Heart right ventricle (tissue), 16 donors: ENCODE data around the gene POLR3K. TPM values are rescaled to one million over a fixed set of nuclear protein-coding genes. Genes with fewer than 3 reads are reported as not detected.

ENCODE experiments used
- ATAC-seq, 8 donors: fragments of 200-7000 bp; cut with Tn5 transposase; one replicate each; pipeline ENCODE4 v1.9.1; 2020; ENCODE audit warnings: mild to moderate bottlenecking in 8 of 8, moderate library complexity in 8 of 8, moderate number of reproducible peaks in 1 of 8
- DNase-seq, 2 donors: peaks; one replicate each; pipeline ENCODE4 v3.0.0-alpha.2; 2020
- H3K27ac ChIP-seq, 10 donors: fragments of 200-600 bp; sonication (generic) in 2 of 10; one replicate each; pipeline versions ENCODE4 v1.5.0 to v1.8.0; 2020 to 2022; ENCODE audit warnings: mild to moderate bottlenecking in 3 of 10
- H3K27me3 ChIP-seq, 7 donors: fragments of 200-600 bp; one replicate each; pipeline ENCODE4 v1.8.0; 2021 to 2022; ENCODE audit warnings: mild to moderate bottlenecking in 2 of 7
- H3K36me3 ChIP-seq, 9 donors: fragments of 200-600 bp; sonication (generic) in 1 of 9; one replicate each; pipeline versions ENCODE4 v1.5.0 to v1.8.0; 2020 to 2022; ENCODE audit warnings: mild to moderate bottlenecking in 2 of 9
- H3K4me1 ChIP-seq, 9 donors: fragments of 200-600 bp; sonication (generic) in 1 of 9; one replicate each; pipeline versions ENCODE4 v1.5.0 to v1.8.0; 2020 to 2022; ENCODE audit warnings: mild to moderate bottlenecking in 4 of 9
- H3K4me3 ChIP-seq, 10 donors: fragments of 200-600 bp; sonication (generic) in 2 of 10; one replicate each; pipeline versions ENCODE4 v1.5.0 to v1.8.0; 2020 to 2022; ENCODE audit warnings: mild to moderate bottlenecking in 7 of 10, moderate library complexity in 2 of 10
- H3K9me3 ChIP-seq, 11 donors: fragments of 200-600 bp in 10 of 11; sonication (generic) in 2 of 11; one replicate each; pipeline versions ENCODE4 v1.5.0 to v1.8.0; 2013 to 2022; ENCODE audit warnings: mild to moderate bottlenecking in 2 of 11, control low read depth in 1 of 11, moderate library complexity in 1 of 11
- WGBS, 2 donors: extraction: QIAGEN DNeasy Blood & Tissue Kit; methylation state at CpG; one replicate each; pipeline ENCODE4 v1.1.7; 2013; ENCODE audit warnings: inconsistent platforms in 1 of 2; 5-methylcytosine and 5-hydroxymethylcytosine counted together
- intact Hi-C, 10 donors: fragments of 100-400 bp; cut with DNase I; formaldehyde crosslinking; loops; one replicate each; pipeline versions ENCODE4 v1.11.1 to v1.14.2; 2022
- polyA plus RNA-seq, 2 donors: library from polyadenylated mRNA; stranded (reverse); fragments of 200-250 nt; gene quantifications; one replicate each; pipeline ENCODE4 v1.2.3, GENCODE V29; 2013
- total RNA-seq, 10 donors: library from RNA; stranded (reverse); fragmentation: NEBNext Ultra II Directional in 3 of 10; extraction: Animal tissue kit (Norgen Biotek cat#: 25700) in 3 of 10; gene quantifications; one replicate each; pipeline versions ENCODE4 v1.2.1 to v1.2.4, GENCODE V29; 2021 to 2023
- TF ChIP-seq, protein P1 (sequence below), 9 donors: fragments of 200-600 bp; sonication (generic) in 2 of 9; IDR thresholded peaks; one replicate each; pipeline versions ENCODE4 v1.5.0 to v1.8.0; 2021 to 2022; ENCODE audit warnings: antibody characterized with exemption in 9 of 9, mild to moderate bottlenecking in 5 of 9, moderate library complexity in 1 of 9
- donor health status: Arrhythmogenic right ventricular cardiomyopathy.
- donor health status: ischemic (EF 13 %, LVEDD 7.1; RV severe dilation, severe dysfunction).
- donor health status: healthy with polysubstance abuse.
- donor health status: DM: no; HTN: yes; CAD: no.
- donor health status: DM: no; HTN: no; CAD: no.
- donor health status: ischemic (EF 25% LVEDD 6.9; RV normal size, moderate dysfunction).
- donor health status: ischemic (EF 25% LVEDD 5.7; RV mildly dilated, moderate dysfunction).
- donor health status: healthy.
- donor health status: DM: yes; HTN: yes; CAD: no.
- donor health status: Ischemic cardiomyopathy.
- donor health status: ischemic (EF 35%, LVEDD 5.7; RV mildly dilated, moderate dysfunction).
- donor health status: nonischemic (EF 11% LVEDD 7.7; RV severe dilation, severe dysfunction).
- donor health status: DM: yes; HTN: yes; CAD: no.
- donor health status: PGD.
- donor health status: ischemic (EF 29% LVEDD 5.4; RV normal size, mild dysfunction).
- donor health status: nonischemic (EF 23%, LVEDD 6.1; RV moderate dilation, normal function).

The POLR3K gene
- total and polyA plus RNA-seq, 12 donors: 6.7 to 19.2 (median 10.5) TPM

DNA sequence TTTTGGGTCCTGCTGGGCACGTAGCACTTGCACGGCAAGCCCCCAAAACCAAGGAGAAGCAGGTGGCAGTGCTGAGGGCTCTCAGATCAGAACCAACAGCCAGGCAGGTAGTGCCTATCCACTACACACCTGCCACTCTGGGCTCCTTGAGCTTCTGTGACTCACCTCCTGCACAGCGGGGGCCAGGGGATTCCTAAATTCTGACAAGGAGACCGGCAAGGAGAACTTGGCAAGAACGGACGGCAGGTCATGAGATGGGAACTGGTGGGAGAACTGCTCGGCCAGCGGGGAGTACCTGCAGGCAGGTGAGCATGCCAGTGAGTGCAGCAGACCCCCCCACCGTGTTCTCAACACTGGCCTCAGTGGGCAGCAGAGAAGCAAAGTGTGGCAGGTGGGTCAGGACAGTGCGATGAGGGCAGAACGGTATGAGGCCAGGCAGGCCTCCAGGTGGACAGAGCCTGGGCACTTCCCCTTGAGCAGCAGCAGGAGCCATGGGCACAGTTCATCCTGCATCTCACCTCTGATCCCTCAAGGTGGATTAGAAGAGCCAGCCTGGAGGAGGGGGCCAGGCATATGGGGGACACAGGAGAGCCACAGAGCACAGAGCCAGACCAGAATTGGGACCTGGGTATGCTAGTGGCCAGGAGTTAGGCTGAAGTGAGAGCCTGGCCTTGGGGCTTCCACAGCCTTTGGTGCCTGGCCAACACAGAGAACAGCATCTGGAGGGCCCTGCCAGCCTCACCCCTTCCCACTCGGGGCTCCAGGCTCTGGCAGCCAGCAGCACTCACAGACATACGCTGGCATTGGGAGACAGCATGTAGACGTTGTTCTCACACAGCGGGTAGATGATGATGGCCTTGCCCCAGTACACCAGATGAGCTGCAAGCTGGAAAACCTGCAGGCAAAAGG, 39.3 kb upstream of the POLR3K start:
- no peak for DNase-seq
- Histone ChIP-seq H3K9me3 (no peaks in the 10 kb centered on the region), H3K27ac (peak overlapping the region in 2 of 10 donors; percentile 39 to 43), H3K27me3 (no peaks in the 10 kb centered on the region), H3K36me3 (peaks cover 0 to 67% (median 20%) of the 10 kb centered on the region in 9 donors), H3K4me3 (no peak overlapping the region), H3K4me1 (peaks cover 2 to 29% (median 18%) of the 10 kb centered on the region in 9 donors)
- intact Hi-C loops: no loop called here
- WGBS, 2 donors: 76 to 83% methylated on average over 15 of the region's 15 CpGs
- ATAC-seq: no peak
- TF ChIP-seq, protein P1, sequence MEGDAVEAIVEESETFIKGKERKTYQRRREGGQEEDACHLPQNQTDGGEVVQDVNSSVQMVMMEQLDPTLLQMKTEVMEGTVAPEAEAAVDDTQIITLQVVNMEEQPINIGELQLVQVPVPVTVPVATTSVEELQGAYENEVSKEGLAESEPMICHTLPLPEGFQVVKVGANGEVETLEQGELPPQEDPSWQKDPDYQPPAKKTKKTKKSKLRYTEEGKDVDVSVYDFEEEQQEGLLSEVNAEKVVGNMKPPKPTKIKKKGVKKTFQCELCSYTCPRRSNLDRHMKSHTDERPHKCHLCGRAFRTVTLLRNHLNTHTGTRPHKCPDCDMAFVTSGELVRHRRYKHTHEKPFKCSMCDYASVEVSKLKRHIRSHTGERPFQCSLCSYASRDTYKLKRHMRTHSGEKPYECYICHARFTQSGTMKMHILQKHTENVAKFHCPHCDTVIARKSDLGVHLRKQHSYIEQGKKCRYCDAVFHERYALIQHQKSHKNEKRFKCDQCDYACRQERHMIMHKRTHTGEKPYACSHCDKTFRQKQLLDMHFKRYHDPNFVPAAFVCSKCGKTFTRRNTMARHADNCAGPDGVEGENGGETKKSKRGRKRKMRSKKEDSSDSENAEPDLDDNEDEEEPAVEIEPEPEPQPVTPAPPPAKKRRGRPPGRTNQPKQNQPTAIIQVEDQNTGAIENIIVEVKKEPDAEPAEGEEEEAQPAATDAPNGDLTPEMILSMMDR (IDR thresholded peaks at IDR 0.05): no peak

DNA sequence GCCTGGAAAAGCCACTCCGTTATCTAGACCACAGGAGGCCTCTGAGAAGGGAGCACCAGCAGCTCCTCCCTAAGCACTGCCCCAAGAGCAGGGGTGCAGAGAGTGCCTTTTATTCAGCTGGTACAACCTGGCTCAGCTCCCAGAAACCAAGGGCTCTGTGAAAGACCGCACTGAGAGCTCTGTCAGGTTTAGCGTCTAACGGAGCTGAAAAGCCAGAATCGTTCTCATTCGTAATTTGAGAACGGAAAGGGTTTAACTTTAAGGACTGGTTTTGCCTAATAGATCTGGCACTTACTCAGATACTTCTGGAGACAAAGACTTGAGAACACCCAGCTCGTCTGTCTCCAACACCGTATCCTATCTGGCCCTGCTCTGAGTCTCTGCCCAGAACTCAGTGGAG, 38.1 kb upstream of the POLR3K start:
- Histone ChIP-seq H3K27me3 (no peaks in the 10 kb centered on the region), H3K9me3 (no peaks in the 10 kb centered on the region), H3K4me1 (peaks cover 0 to 20% (median 12%) of the 10 kb centered on the region in 9 donors), H3K36me3 (peaks cover 0 to 79% (median 25%) of the 10 kb centered on the region in 9 donors), H3K4me3 (no peak overlapping the region), H3K27ac (peak overlapping the region in 7 of 10 donors; percentile 6 to 53 (median 39))
- DNase-seq: peak in 1 of 2 donors; percentile 68
- TF ChIP-seq, protein P1 (IDR thresholded peaks at IDR 0.05): no peak
- WGBS, 2 donors: 52% methylated on average over 9 of the region's 9 CpGs
- ATAC-seq: peak; percentile 45 to 87 (median 70)
- intact Hi-C loops: no loop called here

DNA sequence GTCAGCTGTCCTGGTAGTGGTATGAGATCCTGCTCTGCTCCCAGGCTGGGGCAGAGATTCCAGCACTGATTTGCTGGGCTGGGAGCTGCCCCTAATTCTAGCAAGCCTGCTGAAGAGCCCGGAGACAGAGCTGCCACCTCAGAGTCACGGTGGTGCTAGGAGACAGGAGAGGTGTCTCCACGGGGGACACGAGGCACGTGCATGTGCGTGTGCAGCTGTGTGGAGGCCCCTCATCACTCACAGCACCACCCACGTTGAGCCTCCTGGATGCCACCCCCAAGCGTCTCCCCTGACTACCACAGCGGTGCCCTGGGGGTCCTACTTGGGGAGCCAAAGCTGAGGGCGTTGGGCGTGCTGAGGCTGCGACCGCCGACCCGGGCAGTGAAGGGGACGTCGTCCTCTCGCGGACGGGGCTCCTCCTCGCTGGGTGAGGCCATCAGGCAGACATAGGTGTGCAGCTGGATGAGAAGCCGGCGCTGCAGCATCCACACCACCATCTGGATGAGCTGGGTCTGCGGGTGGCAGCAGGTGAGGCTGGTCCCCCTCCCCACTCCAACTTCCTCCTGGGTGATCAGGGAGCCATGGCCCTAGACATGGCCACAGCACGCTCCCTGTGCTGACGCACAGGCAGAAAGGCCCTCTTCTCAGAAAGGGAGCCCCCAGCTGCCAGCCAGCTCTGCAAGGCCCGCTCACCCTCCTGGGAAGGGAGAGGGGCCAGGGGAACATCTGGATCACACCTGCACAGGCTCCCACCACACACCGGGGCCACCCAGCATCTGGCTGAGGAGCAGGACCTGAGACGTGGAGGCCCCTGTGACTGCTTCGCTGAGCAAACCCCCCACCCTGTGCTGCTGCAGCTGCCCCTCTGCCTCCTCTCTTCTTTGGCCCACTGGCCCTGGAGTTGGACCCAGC, 36.2 kb upstream of the POLR3K start:
- peaks cover 0 to 80% (median 30%) of the 10 kb centered on the region in 9 donors for H3K36me3 ChIP-seq
- H3K27ac ChIP-seq: no peak overlapping the region
- H3K4me3 ChIP-seq: no peak overlapping the region
- H3K9me3 ChIP-seq: no peaks in the 10 kb centered on the region
- H3K27me3 ChIP-seq: no peaks in the 10 kb centered on the region
- no peak for DNase-seq
- peaks cover 10 to 36% (median 24%) of the 10 kb centered on the region in 9 donors for H3K4me1 ChIP-seq
- ATAC-seq: no peak
- 95% methylated on average over 30 of the region's 30 CpGs for WGBS, 2 donors
- TF ChIP-seq, protein P1 (IDR thresholded peaks at IDR 0.05): no peak
- intact Hi-C loops: no loop called here

DNA sequence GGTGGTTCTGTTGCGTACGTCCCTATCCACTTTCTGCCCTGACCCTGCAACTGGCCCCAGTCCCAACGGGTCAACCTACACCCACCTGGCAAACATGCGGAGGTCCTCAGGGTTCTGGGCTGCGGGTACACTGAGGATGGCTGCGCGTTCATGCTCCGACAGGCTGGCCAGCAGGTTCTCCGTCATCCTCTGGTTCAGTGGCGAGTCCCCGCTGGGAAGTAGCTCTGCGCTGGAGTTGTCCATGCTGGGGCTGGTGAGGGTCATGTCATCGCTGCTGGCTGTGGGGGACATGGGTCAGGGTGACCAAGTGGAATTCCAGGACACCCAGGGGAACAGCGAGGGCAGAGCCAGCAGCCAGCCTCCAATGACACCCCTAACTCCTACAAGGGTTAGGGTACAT, 35.2 kb upstream of the POLR3K start:
- Histone ChIP-seq H3K4me3 (no peak overlapping the region), H3K9me3 (no peaks in the 10 kb centered on the region), H3K36me3 (peaks cover 0 to 74% (median 30%) of the 10 kb centered on the region in 9 donors), H3K27me3 (no peaks in the 10 kb centered on the region), H3K27ac (no peak overlapping the region), H3K4me1 (peaks cover 19 to 46% (median 35%) of the 10 kb centered on the region in 9 donors)
- intact Hi-C loops: no loop called here
- WGBS, 2 donors: 94 to 97% methylated on average over 14 of the region's 14 CpGs
- DNase-seq (no peak), ATAC-seq (no peak)
- TF ChIP-seq, protein P1 (IDR thresholded peaks at IDR 0.05): no peak
